ENCODE data around the gene PSME2.

DNA sequence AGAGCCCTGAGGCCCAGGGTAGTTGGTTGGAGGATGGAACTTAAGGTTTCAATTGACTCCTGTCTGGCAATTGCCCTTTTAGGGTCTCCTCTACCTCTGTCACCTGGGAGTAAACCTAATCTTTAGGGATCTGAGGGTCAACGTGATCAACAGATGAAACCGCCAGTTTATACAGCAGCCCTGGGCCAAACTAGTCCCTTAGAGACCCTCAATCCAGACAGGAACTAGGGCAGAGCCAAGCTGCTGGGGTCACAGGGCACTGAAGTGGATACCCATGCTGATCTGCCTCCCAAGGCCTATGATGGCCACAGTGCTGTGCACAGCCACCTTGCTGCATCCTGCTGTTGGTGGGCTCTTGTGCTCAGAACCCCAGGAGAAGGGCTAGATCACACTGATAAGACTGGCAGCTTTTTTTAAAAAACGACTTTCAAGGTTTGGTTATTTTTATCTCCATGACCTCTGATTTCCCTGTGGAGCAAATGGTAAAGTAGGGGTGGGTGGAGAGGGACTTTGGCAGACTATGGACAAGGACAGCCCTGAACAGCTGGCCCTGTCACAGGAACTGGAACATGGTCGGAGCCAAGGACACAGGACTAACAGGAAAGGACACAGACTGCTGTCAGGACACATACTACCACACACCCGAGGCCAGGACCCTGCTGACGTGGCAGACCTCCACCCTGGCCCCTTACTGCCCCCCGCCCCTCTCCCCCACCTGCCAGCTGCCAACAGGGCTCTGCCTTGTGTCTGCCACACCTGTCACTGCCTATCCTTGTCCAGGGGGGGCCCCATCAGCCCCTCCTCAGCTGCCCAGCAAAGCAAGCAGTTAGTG lies 15.5 kb downstream of the PSME2 start:
- no peak for TF ChIP-seq POLR2A (IDR thresholded peaks at IDR 0.05; ENCODE audit: insufficient read depth in 1 of 2, low read depth in 2 of 2, low read length in 2 of 2)
- no peak for TF ChIP-seq CTCF (CRISPR knock-in tag; IDR thresholded peaks at IDR 0.05)
- no peak for TF ChIP-seq CHD2 (IDR thresholded peaks at IDR 0.05; ENCODE audit: low read depth, low read length)
- peak; percentile 50 for TF ChIP-seq ERF (CRISPR knock-in tag; IDR thresholded peaks at IDR 0.05)
- TF ChIP-seq EZH2 (conservative IDR thresholded peaks at IDR 0.05; ENCODE audit: low read depth, low read length) = no peak
- TF ChIP-seq ZBTB7A (CRISPR knock-in tag; IDR thresholded peaks at IDR 0.05) = peak; percentile 83
- no peak for TF ChIP-seq SP1 (IDR thresholded peaks at IDR 0.05)
- no peak for TF ChIP-seq SP1 (CRISPR knock-in tag; IDR thresholded peaks at IDR 0.05)
- peak; percentile 29; the same call in 1 of the 2 replicates for TF ChIP-seq ZBTB26 (CRISPR knock-in tag; IDR thresholded peaks at IDR 0.05; ENCODE audit: borderline replicate concordance)
- no peak for TF ChIP-seq TSC22D2 (CRISPR knock-in tag; IDR thresholded peaks at IDR 0.05; ENCODE audit: borderline replicate concordance)
- TF ChIP-seq EP300 (IDR thresholded peaks at IDR 0.05; ENCODE audit: low read depth in 2 of 2, low read length in 2 of 2) = peak in 1 of 2 experiments; percentile 36; a peak in 1 of 4 replicates
- peak; percentile 34; the same call in 1 of the 2 replicates for TF ChIP-seq EP300 (CRISPR knock-in tag; IDR thresholded peaks at IDR 0.05; ENCODE audit: borderline replicate concordance)
